ENCODE results near the gene PLBD2.

PLBD2 gene

GRCh38 chr12:113420996-113421595 is 62.7 kb downstream of the PLBD2 start:
- DNase-seq (ENCODE audit: insufficient read length, low spot score) (no peak), FAIRE-seq (no peak)
- no peak for TF ChIP-seq CTCF (IDR thresholded peaks at IDR 0.05; ENCODE audit: insufficient read depth, missing control alignments)

- TF ChIP-seq CTCF (IDR thresholded peaks at IDR 0.05; ENCODE audit: insufficient read depth, missing control alignments), result no peak
- FAIRE-seq (no peak), DNase-seq (ENCODE audit: insufficient read length, low spot score) (no peak)
Observed at GRCh38 chr12:113422030-113422885, 63.9 kb downstream of the PLBD2 start, which contains the start of gene SDSL. SDSL (plus strand) TSS chr12:113422380; CDS start chr12:113427983, 5,603 bp downstream.

- no peak for TF ChIP-seq CTCF (IDR thresholded peaks at IDR 0.05; ENCODE audit: insufficient read depth, missing control alignments)
- DNase-seq (ENCODE audit: insufficient read length, low spot score) (no peak), FAIRE-seq (no peak)
Observed at GRCh38 chr12:113422886-113423669, 64.7 kb downstream of the PLBD2 start.

GRCh38 chr12:113424456-113424855 is 66.1 kb downstream of the PLBD2 start:
- no peak for TF ChIP-seq CTCF (IDR thresholded peaks at IDR 0.05; ENCODE audit: insufficient read depth, missing control alignments)
- FAIRE-seq (no peak), DNase-seq (ENCODE audit: insufficient read length, low spot score) (no peak)

- FAIRE-seq, result no peak
- peak; percentile 57 for TF ChIP-seq CTCF (IDR thresholded peaks at IDR 0.05; ENCODE audit: insufficient read depth, missing control alignments)
- peak; percentile 43 for DNase-seq (ENCODE audit: insufficient read length, low spot score)
Observed at GRCh38 chr12:113424915-113425823, 66.8 kb downstream of the PLBD2 start.

- TF ChIP-seq CTCF (IDR thresholded peaks at IDR 0.05; ENCODE audit: insufficient read depth, missing control alignments), result no peak
- DNase-seq (ENCODE audit: insufficient read length, low spot score) (no peak), FAIRE-seq (no peak)
Observed at GRCh38 chr12:113425960-113426453, 67.6 kb downstream of the PLBD2 start.
